ENCODE measurements around the gene TNPO2. TPM values are rescaled to one million over a fixed set of nuclear protein-coding genes. Genes with fewer than 3 reads are reported as not detected.
A peak's percentile ranks its signal among the peaks of the same experiment; 100 is the strongest.

The TNPO2 gene
- total and polyA plus RNA-seq, 2 of the 13 experiments (the other 11 are each of a cell fraction or from before 2014, with no cell fraction given), result 31.7 to 61.0 TPM

- TF ChIP-seq PTBP1 (IDR thresholded peaks at IDR 0.05; ENCODE audit: low read depth, low read length, poor library complexity, severe bottlenecking) (no peak), REPIN1 (CRISPR knock-in tag; IDR thresholded peaks at IDR 0.05; ENCODE audit: borderline replicate concordance, low read depth) (no peak), RARA (CRISPR knock-in tag; IDR thresholded peaks at IDR 0.05) (no peak), ZNF30 (CRISPR knock-in tag; IDR thresholded peaks at IDR 0.05) (no peak), TARDBP (CRISPR knock-in tag; IDR thresholded peaks at IDR 0.05) (peak; percentile 80; the same call in 1 of the 2 replicates), ZNF546 (CRISPR knock-in tag; conservative IDR thresholded peaks at IDR 0.05) (peak; percentile 26; the same call in 1 of the 2 replicates), MYC (CRISPR knock-in tag; IDR thresholded peaks at IDR 0.05; ENCODE audit: borderline replicate concordance) (no peak; the same call in 1 of the 2 replicates), ZNF296 (CRISPR knock-in tag; conservative IDR thresholded peaks at IDR 0.05) (no peak; the same call in 1 of the 2 replicates), MXD1 (CRISPR knock-in tag; IDR thresholded peaks at IDR 0.05) (peak; percentile 75), ZNF629 (CRISPR knock-in tag; conservative IDR thresholded peaks at IDR 0.05) (no peak), HHEX (CRISPR knock-in tag; IDR thresholded peaks at IDR 0.05) (no peak), ZNF256 (CRISPR knock-in tag; conservative IDR thresholded peaks at IDR 0.05) (0 out of 2 replicates have a peak, but pooled peaks have one; percentile 60), ZC3H4 (CRISPR knock-in tag; IDR thresholded peaks at IDR 0.05; ENCODE audit: borderline replicate concordance) (no peak), HMGXB4 (CRISPR knock-in tag; IDR thresholded peaks at IDR 0.05; ENCODE audit: borderline replicate concordance in 1 of 2, low read depth in 1 of 2) (peak; percentile 47 to 55; a peak in 3 of 4 replicates), FOXK1 (CRISPR knock-in tag; IDR thresholded peaks at IDR 0.05; ENCODE audit: borderline replicate concordance, low read depth) (peak; percentile 92), ZNF280D (CRISPR knock-in tag; IDR thresholded peaks at IDR 0.05) (no peak), NR2F6 (IDR thresholded peaks at IDR 0.05) (no peak), NR2F6 (CRISPR knock-in tag; IDR thresholded peaks at IDR 0.05) (no peak), KAT2B (IDR thresholded peaks at IDR 0.05; ENCODE audit: borderline replicate concordance, low read depth, low read length) (no peak), WIZ (CRISPR knock-in tag; IDR thresholded peaks at IDR 0.05) (0 out of 2 replicates have a peak, but pooled peaks have one; percentile 20), STAG1 (CRISPR knock-in tag; IDR thresholded peaks at IDR 0.05) (no peak), SPEN (CRISPR knock-in tag; IDR thresholded peaks at IDR 0.05; ENCODE audit: low read depth) (peak; percentile 85), TCF7L2 (IDR thresholded peaks at IDR 0.05; ENCODE audit: low read depth, low read length) (no peak), NR2F2 (IDR thresholded peaks at IDR 0.05; ENCODE audit: borderline replicate concordance, low read depth) (no peak; the same call in 1 of the 2 replicates), ZNF839 (CRISPR knock-in tag; IDR thresholded peaks at IDR 0.05; ENCODE audit: borderline replicate concordance) (0 out of 2 replicates have a peak, but pooled peaks have one; percentile 35), THAP11 (CRISPR knock-in tag; IDR thresholded peaks at IDR 0.05) (peak; percentile 94)
These were observed 54.2 kb downstream of the TNPO2 start (continued) for GRCh38 chr19:12669270-12670158.
